HG02938 (cell line): ENCODE measurements around the gene EGFL7.
A peak's percentile ranks its signal among the peaks of the same experiment; 100 is the strongest.
"Not testable (repeated sequence)": the region's sequence is repeated elsewhere in the genome, so short reads cannot be mapped to it uniquely, and the experiment has no call there.

Experiments
- ATAC-seq: cut with Tn5 transposase; IDR thresholded peaks from one replicate; pipeline ENCODE4 v1.9.1; 2021; ENCODE audit warnings: mild to moderate bottlenecking, moderate library complexity; ENCODE audit not compliant: unreplicated experiment

EGFL7 gene

GRCh38 chr9:136695955-136696354, 33.2 kb downstream of the EGFL7 start:
- ATAC-seq = no peak

GRCh38 chr9:136696502-136696901, 33.8 kb downstream of the EGFL7 start:
- no peak for ATAC-seq

- no peak for ATAC-seq
Measured at GRCh38 chr9:136697146-136697820, 34.6 kb downstream of the EGFL7 start.

- ATAC-seq = no peak
Measured at GRCh38 chr9:136697821-136698526, 35.3 kb downstream of the EGFL7 start.

- no peak for ATAC-seq
Measured at GRCh38 chr9:136698635-136699246, 36.0 kb downstream of the EGFL7 start.

GRCh38 chr9:136700304-136700703, 37.6 kb downstream of the EGFL7 start:
- no peak for ATAC-seq

GRCh38 chr9:136700959-136701667, 38.4 kb downstream of the EGFL7 start:
- ATAC-seq = peak; percentile 52

GRCh38 chr9:136701668-136702053, 38.9 kb downstream of the EGFL7 start:
- ATAC-seq = no peak

- ATAC-seq = no peak
Measured at GRCh38 chr9:136703276-136703860, 40.7 kb downstream of the EGFL7 start.

GRCh38 chr9:136704741-136705140, 42.0 kb downstream of the EGFL7 start:
- ATAC-seq = not testable (repeated sequence)

- no peak for ATAC-seq
Measured at GRCh38 chr9:136705564-136705963, 42.8 kb downstream of the EGFL7 start.

GRCh38 chr9:136707011-136707410, 44.3 kb downstream of the EGFL7 start:
- no peak for ATAC-seq

GRCh38 chr9:136707849-136708517, 45.3 kb downstream of the EGFL7 start:
- ATAC-seq = no peak

- ATAC-seq = no peak
Measured at GRCh38 chr9:136709454-136710109, 46.9 kb downstream of the EGFL7 start.

GRCh38 chr9:136710543-136710942, 47.8 kb downstream of the EGFL7 start:
- no peak for ATAC-seq

GRCh38 chr9:136711219-136711648, 48.5 kb downstream of the EGFL7 start:
- ATAC-seq = not testable (repeated sequence)

- ATAC-seq = no peak
Measured at GRCh38 chr9:136711751-136712689, 49.3 kb downstream of the EGFL7 start, which contains the start of gene DIPK1B. Gene DIPK1B, plus strand, starts transcription at chr9:136712572. Its CDS starts 94 bp downstream, at chr9:136712666.

- ATAC-seq = no peak
Measured at GRCh38 chr9:136712690-136713544, 50.2 kb downstream of the EGFL7 start.
